ENCODE data around the gene ATP10D.

ATP10D gene

GRCh38 chr4:47590325-47590724, 105.2 kb downstream of the ATP10D start:
- no peak for DNase-seq (ENCODE audit: low spot score)

- DNase-seq (ENCODE audit: low spot score) = no peak
These were observed 112.6 kb downstream of the ATP10D start for GRCh38 chr4:47597696-47598095.

- DNase-seq (ENCODE audit: low spot score) = no peak
These were observed 113.2 kb downstream of the ATP10D start for GRCh38 chr4:47598320-47598719.

GRCh38 chr4:47598896-47599295, 113.8 kb downstream of the ATP10D start:
- no peak for DNase-seq (ENCODE audit: low spot score)

GRCh38 chr4:47606482-47606881, 121.4 kb downstream of the ATP10D start:
- no peak for DNase-seq (ENCODE audit: low spot score)

GRCh38 chr4:47612116-47613023, 127.3 kb downstream of the ATP10D start:
- DNase-seq (ENCODE audit: low spot score) = no peak

GRCh38 chr4:47615385-47615784, 130.3 kb downstream of the ATP10D start:
- no peak for DNase-seq (ENCODE audit: low spot score)

GRCh38 chr4:47617607-47618006, 132.5 kb downstream of the ATP10D start:
- no peak for DNase-seq (ENCODE audit: low spot score)

- DNase-seq (ENCODE audit: low spot score) = no peak
These were observed 134.6 kb downstream of the ATP10D start for GRCh38 chr4:47619691-47620090.

GRCh38 chr4:47621181-47621580, 136.1 kb downstream of the ATP10D start:
- DNase-seq (ENCODE audit: low spot score) = no peak

- DNase-seq (ENCODE audit: low spot score) = no peak
These were observed 139.0 kb downstream of the ATP10D start for GRCh38 chr4:47624031-47624441.

- no peak for DNase-seq (ENCODE audit: low spot score)
These were observed 146.1 kb downstream of the ATP10D start for GRCh38 chr4:47631161-47631560.

- DNase-seq (ENCODE audit: low spot score) = no peak
These were observed 154.5 kb downstream of the ATP10D start for GRCh38 chr4:47639531-47639930.

- DNase-seq (ENCODE audit: low spot score) = no peak
These were observed 155.8 kb downstream of the ATP10D start for GRCh38 chr4:47640911-47641310.

GRCh38 chr4:47641755-47642154, 156.7 kb downstream of the ATP10D start:
- no peak for DNase-seq (ENCODE audit: low spot score)

- no peak for DNase-seq (ENCODE audit: low spot score)
These were observed 157.2 kb downstream of the ATP10D start for GRCh38 chr4:47642191-47642830.
